Endothelial cell of umbilical vein (primary cell): ENCODE measurements around the gene KCTD7. TPM values are rescaled to one million over a fixed set of nuclear protein-coding genes. Genes with fewer than 3 reads are reported as not detected.
"Not testable (repeated sequence)": the region's sequence is repeated elsewhere in the genome, so short reads cannot be mapped to it uniquely, and the experiment has no call there.

Experiments used
- BruUV-seq: library from RNA; stranded (reverse); fragments of 400-500 nt; replicated peaks from 2 replicates; lab custom pipeline; 2021; lab: Mats Ljungman, UMichigan
- CTCF ChIA-PET: fragments of 300-600, 350-600 bp; sonication (Branson Sonifier 250); formaldehyde crosslinking; loops from one replicate; lab custom pipeline; 2021; ENCODE audit warnings: antibody characterized with exemption, inconsistent platforms; lab: Charles Lee
- POLR2A ChIA-PET: fragments of 300-600, 350-600 bp; sonication (Branson Sonifier 250); formaldehyde crosslinking; loops from one replicate; lab custom pipeline; 2021; ENCODE audit warnings: antibody characterized with exemption, inconsistent platforms; lab: Charles Lee
- DNase-seq: peaks from one replicate; pipeline ENCODE4 v3.0.0-alpha.2; 2011; ENCODE audit warnings: low read depth, low spot score
- FAIRE-seq: peaks from 2 replicates; lab custom pipeline; 2011; peaks lifted over from hg19 to GRCh38; lab: Jason Lieb, UNC
- H2AFZ ChIP-seq: 2 replicates; pipeline ENCODE4 v1.6.0; 2012; ENCODE audit warnings: low read depth, low read length, control low read depth, inconsistent platforms
- H3K27ac ChIP-seq: 2 replicates; pipeline ENCODE4 v1.5.1; 2011; ENCODE audit warnings: low read depth, mild to moderate bottlenecking, control low read depth, low read length, moderate library complexity; ENCODE audit not compliant: insufficient read depth
- H3K27me3 ChIP-seq, 2 experiments: 2 replicates each; pipeline versions ENCODE4 v1.6.0 to v1.6.1; 2011; ENCODE audit warnings: low read length in 2 of 2, mixed read lengths in 1 of 2; ENCODE audit not compliant: control insufficient read depth in 2 of 2, insufficient read depth in 2 of 2
- H3K36me3 ChIP-seq, 2 experiments: 2 replicates in 1 of 2; 3 replicates in 1 of 2; pipeline ENCODE4 v1.5.1; 2011; ENCODE audit warnings: low read length in 2 of 2, mild to moderate bottlenecking in 1 of 2, moderate library complexity in 1 of 2; ENCODE audit not compliant: control insufficient read depth in 2 of 2, insufficient read depth in 2 of 2; ENCODE audit errors: extremely low read depth in 1 of 2
- H3K4me1 ChIP-seq: 3 replicates; pipeline ENCODE4 v1.5.1; 2011; ENCODE audit warnings: mild to moderate bottlenecking, low read length; ENCODE audit not compliant: control insufficient read depth, insufficient read depth; ENCODE audit errors: extremely low read depth
- H3K4me2 ChIP-seq: 2 replicates; pipeline ENCODE4 v1.6.1; 2011; ENCODE audit warnings: low read length, control low read depth, mixed read lengths; ENCODE audit not compliant: insufficient read depth
- H3K4me3 ChIP-seq, 3 experiments: fragments of 200-600 bp in 1 of 3; sonication (generic), shearing (Covaris generic) in 1 of 3; replicated peaks in 1 of 3; 2 replicates each; pipeline ENCODE4 v1.5.1; 2011 to 2016; ENCODE audit warnings: control low read depth in 3 of 3, low read length in 3 of 3, mild to moderate bottlenecking in 2 of 3, inconsistent platforms in 1 of 3, low read depth in 1 of 3, moderate library complexity in 1 of 3; ENCODE audit not compliant: insufficient read depth in 1 of 3
- H3K79me2 ChIP-seq: 2 replicates; pipeline ENCODE4 v1.6.0; 2012; ENCODE audit warnings: low read length, inconsistent platforms; ENCODE audit not compliant: control insufficient read depth, insufficient read depth
- H3K9ac ChIP-seq: replicated peaks from 2 replicates; pipeline ENCODE3; 2011; ENCODE audit warnings: low read length, control low read depth; ENCODE audit not compliant: insufficient read depth; ENCODE audit errors: extremely low read depth
- H3K9me1 ChIP-seq: replicated peaks from 3 replicates; pipeline ENCODE4 v1.6.0; 2011; ENCODE audit warnings: mild to moderate bottlenecking, low read length; ENCODE audit not compliant: control insufficient read depth, insufficient read depth; ENCODE audit errors: extremely low read depth
- H3K9me3 ChIP-seq: replicated peaks from 2 replicates; pipeline ENCODE4 v1.5.1; 2012; ENCODE audit warnings: low read length, inconsistent platforms; ENCODE audit not compliant: control insufficient read depth, insufficient read depth
- H4K20me1 ChIP-seq: replicated peaks from 2 replicates; pipeline ENCODE3; 2011; ENCODE audit warnings: mild to moderate bottlenecking, low read length; ENCODE audit not compliant: control insufficient read depth, insufficient read depth; ENCODE audit errors: extremely low read depth
- EZH2 ChIP-seq: IDR thresholded peaks from 2 replicates; pipeline ENCODE4 v1.6.1; 2012; ENCODE audit warnings: borderline replicate concordance, low read depth, mild to moderate bottlenecking, moderate library complexity, low read length, inconsistent platforms; ENCODE audit not compliant: severe bottlenecking
- FOS ChIP-seq: IDR thresholded peaks from 2 replicates; pipeline ENCODE4 v1.6.1; 2011; ENCODE audit warnings: mild to moderate bottlenecking, low read length, moderate library complexity, borderline replicate concordance; ENCODE audit not compliant: insufficient read depth
- GATA2 ChIP-seq: IDR thresholded peaks from 2 replicates; pipeline ENCODE4 v1.7.0; 2011; ENCODE audit warnings: low read depth, mild to moderate bottlenecking, moderate library complexity, mixed read lengths, low read length; ENCODE audit not compliant: insufficient read length, insufficient read depth
- JUN ChIP-seq: IDR thresholded peaks from 2 replicates; pipeline ENCODE4 v1.6.1; 2011; ENCODE audit warnings: borderline replicate concordance, low read depth; ENCODE audit not compliant: insufficient read length, insufficient read depth
- MYC ChIP-seq: IDR thresholded peaks from one replicate; pipeline ENCODE4 v1.6.1; 2011; ENCODE audit warnings: mild to moderate bottlenecking, low read depth, low read length
- POLR2A ChIP-seq: IDR thresholded peaks from 2 replicates; pipeline ENCODE4 v1.6.1; 2012; ENCODE audit warnings: low read depth, mild to moderate bottlenecking, control low read depth, low read length
- POLR2AphosphoS5 ChIP-seq: IDR thresholded peaks from 2 replicates; pipeline ENCODE4 v1.6.1; 2012; ENCODE audit warnings: low read depth, mild to moderate bottlenecking, control low read depth, low read length, moderate library complexity; ENCODE audit not compliant: insufficient read depth
- dilution Hi-C: fragments of 300-500 bp; cut with MboI; formaldehyde crosslinking; loops from one replicate; pipeline ENCODE4 v1.15.0; 2019; ENCODE audit warnings: low sequenced_read_pairs; ENCODE audit not compliant: extremely low pct_ligation_motif_present
- intact Hi-C: fragments of 100-400 bp; cut with micrococcal nuclease; formaldehyde crosslinking; loops from one replicate; pipeline ENCODE4 v1.10.0; 2022
- polyA plus RNA-seq, 4 experiments: library from polyadenylated mRNA; depleted of rRNA in 3 of 4; stranded (reverse) in 3 of 4; unstranded in 1 of 4; fragments of >200 nt; gene quantifications; 2 replicates each; pipeline versions ENCODE4 v1.2.1 to v1.2.3, GENCODE V29; 2011 to 2012; ENCODE audit warnings: missing spikeins in 1 of 4
- total RNA-seq: library from RNA; stranded (reverse); gene quantifications from 2 replicates; pipeline ENCODE4 v1.2.3, GENCODE V29; 2021
- TF ChIP-seq, protein P1 (sequence below): IDR thresholded peaks from 2 replicates; pipeline ENCODE4 v1.6.1; 2011; ENCODE audit not compliant: insufficient read depth, insufficient read length
- TF ChIP-seq, protein P2 (sequence below), 2 donors: IDR thresholded peaks; 1 replicate in 1 of 2; 2 replicates in 1 of 2; pipeline ENCODE4 v1.5.1; 2011; ENCODE audit warnings: low read length in 2 of 2, mild to moderate bottlenecking in 2 of 2, moderate library complexity in 2 of 2, control low read depth in 1 of 2, inconsistent platforms in 1 of 2, low read depth in 1 of 2; ENCODE audit not compliant: insufficient read depth in 1 of 2; ENCODE audit errors: extremely low read depth in 1 of 2

Gene KCTD7
- total and polyA plus RNA-seq, 2 donors (not counting 3 experiments of a cell fraction or from before 2014, with no cell fraction given): 8.7 to 14.1 TPM

DNA sequence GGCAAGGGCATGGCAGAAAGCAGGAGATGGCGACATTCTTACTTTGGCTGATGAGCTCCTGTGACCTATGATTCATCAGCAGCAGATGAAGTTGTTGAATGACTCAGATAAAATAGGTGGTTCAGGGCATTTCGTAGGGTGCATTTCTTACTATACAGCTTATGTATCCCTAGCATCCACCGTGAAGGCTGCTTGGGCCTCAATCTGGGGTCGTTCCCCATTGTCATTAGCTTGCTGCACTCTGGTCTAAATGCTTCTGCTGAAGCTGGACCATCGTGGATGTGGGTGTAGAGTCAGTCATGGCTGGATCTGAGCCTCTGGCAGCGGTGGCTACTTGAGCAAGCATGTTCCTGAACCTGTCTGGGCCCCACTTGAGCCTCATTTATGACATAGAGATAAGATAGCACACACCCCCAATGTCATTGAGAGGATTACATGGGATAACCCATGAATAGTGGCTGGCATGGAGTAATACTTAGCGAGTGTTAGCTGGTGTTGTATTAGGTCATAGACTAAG is 44.5 kb downstream of the KCTD7 start:
- H3K9me1 ChIP-seq, H3K4me3 ChIP-seq, CTCF ChIA-PET, H3K79me2 ChIP-seq, intact Hi-C loops, H3K9ac ChIP-seq, DNase-seq, H2AFZ ChIP-seq, H3K4me2 ChIP-seq, H4K20me1 ChIP-seq, H3K27me3 ChIP-seq, dilution Hi-C loops, H3K36me3 ChIP-seq, H3K4me1 ChIP-seq, H3K27ac ChIP-seq, POLR2A ChIA-PET, H3K9me3 ChIP-seq, BruUV-seq: not testable (repeated sequence)
- peak; percentile 82 for FAIRE-seq

DNA sequence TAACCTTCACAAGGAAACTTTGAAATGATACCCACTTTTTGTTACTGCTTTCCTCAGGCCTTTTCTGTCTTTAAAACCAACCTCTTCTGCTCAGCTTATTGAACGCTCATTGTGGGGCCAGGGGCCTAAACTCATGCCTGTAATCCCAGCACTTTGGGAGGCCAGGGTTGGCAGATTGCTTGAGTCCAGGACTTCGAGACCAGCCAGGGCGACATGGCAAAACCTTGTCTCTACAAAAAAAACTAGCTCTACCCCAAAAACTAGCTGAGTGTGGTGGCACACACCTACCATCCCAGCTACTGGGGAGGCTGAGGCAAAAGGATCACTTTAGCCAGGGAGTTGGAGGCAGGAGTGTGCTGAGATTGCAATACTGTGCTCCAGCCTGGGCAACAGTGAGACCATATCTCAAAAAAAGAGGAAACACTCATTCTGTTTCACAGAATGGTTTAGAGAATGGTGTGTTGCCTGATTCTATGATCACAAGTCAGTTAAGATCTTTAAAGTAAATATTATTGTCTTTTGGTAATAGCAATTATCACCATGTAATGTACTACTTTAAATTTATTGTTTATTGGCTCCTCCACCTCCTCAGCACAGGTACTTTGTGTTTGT is 51.1 kb downstream of the KCTD7 start:
- Histone ChIP-seq H3K27ac (no peak overlapping the region), H3K4me3 (no peak overlapping the region), H3K9ac (no peak overlapping the region), H3K36me3 (no peaks in the 10 kb centered on the region), H3K9me1 (no peaks in the 10 kb centered on the region), H3K79me2 (peaks cover 7% of the 10 kb centered on the region), H3K9me3 (no peaks in the 10 kb centered on the region), H4K20me1 (no peaks in the 10 kb centered on the region), H3K27me3 (no peaks in the 10 kb centered on the region), H3K4me1 (peaks cover 4% of the 10 kb centered on the region), H2AFZ (no peak overlapping the region), H3K4me2 (no peak overlapping the region)
- DNase-seq (no peak), FAIRE-seq (no peak)
- intact Hi-C loops (no loop called here), dilution Hi-C loops (no loop called here)
- TF ChIP-seq MYC (no peak), EZH2 (no peak), POLR2AphosphoS5 (no peak), POLR2A (no peak), FOS (no peak), GATA2 (no peak), JUN (no peak)
- TF ChIP-seq, protein P1, sequence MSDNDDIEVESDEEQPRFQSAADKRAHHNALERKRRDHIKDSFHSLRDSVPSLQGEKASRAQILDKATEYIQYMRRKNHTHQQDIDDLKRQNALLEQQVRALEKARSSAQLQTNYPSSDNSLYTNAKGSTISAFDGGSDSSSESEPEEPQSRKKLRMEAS: no peak
- TF ChIP-seq, protein P2, sequence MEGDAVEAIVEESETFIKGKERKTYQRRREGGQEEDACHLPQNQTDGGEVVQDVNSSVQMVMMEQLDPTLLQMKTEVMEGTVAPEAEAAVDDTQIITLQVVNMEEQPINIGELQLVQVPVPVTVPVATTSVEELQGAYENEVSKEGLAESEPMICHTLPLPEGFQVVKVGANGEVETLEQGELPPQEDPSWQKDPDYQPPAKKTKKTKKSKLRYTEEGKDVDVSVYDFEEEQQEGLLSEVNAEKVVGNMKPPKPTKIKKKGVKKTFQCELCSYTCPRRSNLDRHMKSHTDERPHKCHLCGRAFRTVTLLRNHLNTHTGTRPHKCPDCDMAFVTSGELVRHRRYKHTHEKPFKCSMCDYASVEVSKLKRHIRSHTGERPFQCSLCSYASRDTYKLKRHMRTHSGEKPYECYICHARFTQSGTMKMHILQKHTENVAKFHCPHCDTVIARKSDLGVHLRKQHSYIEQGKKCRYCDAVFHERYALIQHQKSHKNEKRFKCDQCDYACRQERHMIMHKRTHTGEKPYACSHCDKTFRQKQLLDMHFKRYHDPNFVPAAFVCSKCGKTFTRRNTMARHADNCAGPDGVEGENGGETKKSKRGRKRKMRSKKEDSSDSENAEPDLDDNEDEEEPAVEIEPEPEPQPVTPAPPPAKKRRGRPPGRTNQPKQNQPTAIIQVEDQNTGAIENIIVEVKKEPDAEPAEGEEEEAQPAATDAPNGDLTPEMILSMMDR (IDR thresholded peaks at IDR 0.05; ENCODE audit: extremely low read depth in 1 of 2, insufficient read depth in 1 of 2, low read depth in 1 of 2, low read length in 2 of 2): no peak
- no TSS peak for BruUV-seq
- CTCF ChIA-PET: no interaction called here
- POLR2A ChIA-PET: no interaction called here
